HCT116 (cell line): Measurements from ENCODE around the gene CDH23. TPM values are rescaled to one million over a fixed set of nuclear protein-coding genes. Genes with fewer than 3 reads are reported as not detected.

Source experiments
- ATAC-seq: fragments of 200-7000 bp; cut with Tn5 transposase; 2 replicates; pipeline ENCODE4 v1.9.1; 2020; ENCODE audit warnings: mild to moderate bottlenecking, moderate library complexity
- BruUV-seq: library from RNA; stranded (reverse); fragments of 400-500 nt; replicated peaks from 2 replicates; lab custom pipeline; 2021; lab: Mats Ljungman, UMichigan
- CTCF ChIA-PET: fragments of 300-600 bp; sonication (Branson Sonifier 250); formaldehyde crosslinking; loops from one replicate; lab custom pipeline; 2021; ENCODE audit warnings: antibody characterized with exemption; lab: Charles Lee
- POLR2A ChIA-PET: fragments of 300-600, 350-600 bp; sonication (Branson Sonifier 250); formaldehyde crosslinking; loops from one replicate; lab custom pipeline; 2021; ENCODE audit warnings: antibody characterized with exemption; lab: Charles Lee
- RAD21 ChIA-PET, 2 experiments: fragments of 300-600 bp; sonication (Branson Sonifier 250); formaldehyde crosslinking; loops; one replicate each; lab custom pipeline; 2023; ENCODE audit warnings: low total read pairs in 2 of 2; ENCODE audit not compliant: uncharacterized antibody in 2 of 2, unreplicated experiment in 2 of 2, low non-redundant PET in 1 of 2; lab: Charles Lee
- DNase-seq: peaks from one replicate; pipeline ENCODE4 v3.0.0-alpha.2; 2010; ENCODE audit warnings: low read depth, low spot score
- H2AFZ ChIP-seq: fragments of 200-600 bp; shearing (Covaris generic), sonication (generic); 2 replicates; pipeline ENCODE4 v1.6.1; 2017; ENCODE audit warnings: low read depth, mixed run types, mixed read lengths, antibody characterized with exemption, low read length; ENCODE audit not compliant: poor library complexity, severe bottlenecking
- H3K27ac ChIP-seq: 2 replicates; pipeline ENCODE4 v1.5.1; 2012; ENCODE audit warnings: low read depth, low read length
- H3K27me3 ChIP-seq: fragments of 200-600 bp; sonication (generic); 2 replicates; pipeline ENCODE4 v1.6.1; 2016; ENCODE audit warnings: mixed run types, low read length, mixed read lengths; ENCODE audit not compliant: insufficient read depth
- H3K36me3 ChIP-seq, 2 experiments: fragments of 200-500 bp in 1 of 2; fragments of 200-600 bp in 1 of 2; sonication (Bioruptor generic) in 1 of 2; sonication (generic) in 1 of 2; 2 replicates each; pipeline versions ENCODE4 v1.5.1 to v1.6.1; 2014 to 2016; ENCODE audit warnings: low read length in 2 of 2, inconsistent platforms in 1 of 2, mixed read lengths in 1 of 2, mixed run types in 1 of 2; ENCODE audit not compliant: insufficient read depth in 2 of 2, control insufficient read depth in 1 of 2
- H3K4me1 ChIP-seq, 2 experiments: fragments of 200-600 bp in 1 of 2; sonication (generic) in 1 of 2; 2 replicates each; pipeline versions ENCODE4 v1.5.1 to v1.6.1; 2012 to 2017; ENCODE audit warnings: low read length in 2 of 2, inconsistent platforms in 1 of 2, mild to moderate bottlenecking in 1 of 2, mixed read lengths in 1 of 2, mixed run types in 1 of 2, moderate library complexity in 1 of 2; ENCODE audit not compliant: insufficient read depth in 2 of 2, control insufficient read depth in 1 of 2
- H3K4me2 ChIP-seq: fragments of 200-600 bp; sonication (generic); 2 replicates; pipeline ENCODE4 v1.6.1; 2017; ENCODE audit warnings: mixed run types, low read length, mixed read lengths
- H3K4me3 ChIP-seq, 2 experiments: fragments of 200-600 bp in 1 of 2; sonication (generic) in 1 of 2; replicated peaks in 1 of 2; 2 replicates each; pipeline ENCODE4 v1.5.1; 2011 to 2016; ENCODE audit warnings: low read length in 2 of 2, control low read depth in 1 of 2, low read depth in 1 of 2, mild to moderate bottlenecking in 1 of 2, mixed read lengths in 1 of 2, mixed run types in 1 of 2
- H3K79me2 ChIP-seq: fragments of 200-600 bp; sonication (generic); 2 replicates; pipeline ENCODE4 v1.6.1; 2017; ENCODE audit warnings: mild to moderate bottlenecking, mixed run types, low read length, moderate library complexity, mixed read lengths; ENCODE audit not compliant: insufficient read depth
- H3K9ac ChIP-seq: fragments of 200-600 bp; sonication (generic); 2 replicates; pipeline ENCODE4 v1.6.1; 2016; ENCODE audit warnings: low read length, mixed read lengths
- H3K9me2 ChIP-seq: fragments of 200-600 bp; sonication (generic), shearing (Covaris generic); 2 replicates; pipeline ENCODE4 v1.6.1; 2017; ENCODE audit warnings: mixed run types, mild to moderate bottlenecking, moderate library complexity; ENCODE audit not compliant: insufficient read depth
- H3K9me3 ChIP-seq, 2 experiments: fragments of 200-500 bp in 1 of 2; fragments of 200-600 bp in 1 of 2; sonication (Bioruptor generic) in 1 of 2; sonication (generic) in 1 of 2; 2 replicates each; pipeline ENCODE4 v1.6.1; 2014 to 2017; ENCODE audit warnings: low read length in 2 of 2, mixed read lengths in 2 of 2, inconsistent platforms in 1 of 2, low read depth in 1 of 2, mild to moderate bottlenecking in 1 of 2, mixed run types in 1 of 2, moderate library complexity in 1 of 2; ENCODE audit not compliant: control insufficient read depth in 1 of 2, insufficient read depth in 1 of 2
- H4K20me1 ChIP-seq: fragments of 200-600 bp; sonication (generic), shearing (Covaris generic); 2 replicates; pipeline ENCODE4 v1.6.1; 2017; ENCODE audit warnings: mixed run types, mild to moderate bottlenecking, moderate library complexity; ENCODE audit not compliant: insufficient read depth
- CEBPB ChIP-seq: IDR thresholded peaks from 2 replicates; pipeline ENCODE4 v1.6.1; 2012; ENCODE audit warnings: low read depth
- ELF1 ChIP-seq: IDR thresholded peaks from 2 replicates; pipeline ENCODE4 v1.6.1; 2012; ENCODE audit warnings: low read depth, borderline replicate concordance
- EZH2 ChIP-seq: fragments of 200-600 bp; sonication (generic); IDR thresholded peaks from 2 replicates; pipeline ENCODE4 v1.6.1; 2017; ENCODE audit warnings: antibody characterized with exemption, mixed run types
- EZH2phosphoT487 ChIP-seq: fragments of 200-600 bp; IDR thresholded peaks from 2 replicates; pipeline ENCODE4 v1.6.1; 2018; ENCODE audit warnings: antibody characterized with exemption, borderline replicate concordance
- FOSL1 ChIP-seq: IDR thresholded peaks from 2 replicates; pipeline ENCODE4 v1.6.1; 2012; ENCODE audit warnings: low read depth
- JUND ChIP-seq: IDR thresholded peaks from 2 replicates; pipeline ENCODE4 v1.6.1; 2012
- MAX ChIP-seq: IDR thresholded peaks from 2 replicates; pipeline ENCODE4 v1.6.1; 2012
- RAD21 ChIP-seq: IDR thresholded peaks from 2 replicates; pipeline ENCODE4 v1.6.1; 2012; ENCODE audit warnings: low read depth, mild to moderate bottlenecking
- SIN3A ChIP-seq: IDR thresholded peaks from 2 replicates; pipeline ENCODE4 v1.6.1; 2012; ENCODE audit warnings: low read depth
- SP1 ChIP-seq: IDR thresholded peaks from 2 replicates; pipeline ENCODE4 v1.6.1; 2012; ENCODE audit warnings: low read depth
- SRF ChIP-seq: IDR thresholded peaks from 2 replicates; pipeline ENCODE4 v1.6.1; 2012; ENCODE audit warnings: low read depth
- TCF7L2 ChIP-seq: IDR thresholded peaks from 2 replicates; pipeline ENCODE4 v1.7.0; 2011; ENCODE audit warnings: borderline replicate concordance, inconsistent platforms; ENCODE audit not compliant: insufficient read depth, insufficient read length; ENCODE audit errors: extremely low read depth
- YY1 ChIP-seq: IDR thresholded peaks from 2 replicates; pipeline ENCODE4 v1.6.1; 2011; ENCODE audit warnings: low read length, low read depth, moderate library complexity, mild to moderate bottlenecking; ENCODE audit not compliant: insufficient replicate concordance; ENCODE audit errors: extremely low read depth
- ZBTB33 ChIP-seq: IDR thresholded peaks from 2 replicates; pipeline ENCODE4 v1.6.1; 2011; ENCODE audit warnings: mild to moderate bottlenecking, low read length, moderate library complexity; ENCODE audit not compliant: insufficient replicate concordance; ENCODE audit errors: extremely low read depth
- ZFX ChIP-seq: fragments of 450-650 bp; IDR thresholded peaks from 2 replicates; pipeline ENCODE4 v1.6.1; 2017
- ZNF274 ChIP-seq: fragments of 200-500 bp; sonication (Bioruptor generic); IDR thresholded peaks from 2 replicates; pipeline ENCODE4 v1.6.1; 2014; ENCODE audit warnings: mild to moderate bottlenecking, low read depth, low read length, inconsistent platforms
- intact Hi-C: fragments of 100-400 bp; cut with micrococcal nuclease; formaldehyde crosslinking; loops from 2 replicates; pipeline ENCODE4 v1.10.0; 2022
- total RNA-seq: library from RNA; stranded (reverse); gene quantifications from one replicate; pipeline ENCODE4 v1.2.1, GENCODE V29; 2021; ENCODE audit not compliant: unreplicated experiment
- TF ChIP-seq, protein P1 (sequence below): IDR thresholded peaks from 2 replicates; pipeline ENCODE4 v1.6.1; 2012; ENCODE audit warnings: low read depth
- TF ChIP-seq, protein P2 (sequence below), 3 experiments: fragments of 200-600 bp in 1 of 3; sonication (generic) in 1 of 3; IDR thresholded peaks in 2 of 3; conservative IDR thresholded peaks in 1 of 3; 2 replicates each; pipeline ENCODE4 v1.5.1; 2012 to 2017; ENCODE audit warnings: low read depth in 2 of 3, low read length in 2 of 3, antibody characterized with exemption in 1 of 3, borderline replicate concordance in 1 of 3, control low read depth in 1 of 3, mild to moderate bottlenecking in 1 of 3, mixed read lengths in 1 of 3, mixed run types in 1 of 3, moderate library complexity in 1 of 3; ENCODE audit not compliant: insufficient read depth in 1 of 3

CDH23 gene
- total RNA-seq, 1 experiment from 2014 or later = not detected

DNA sequence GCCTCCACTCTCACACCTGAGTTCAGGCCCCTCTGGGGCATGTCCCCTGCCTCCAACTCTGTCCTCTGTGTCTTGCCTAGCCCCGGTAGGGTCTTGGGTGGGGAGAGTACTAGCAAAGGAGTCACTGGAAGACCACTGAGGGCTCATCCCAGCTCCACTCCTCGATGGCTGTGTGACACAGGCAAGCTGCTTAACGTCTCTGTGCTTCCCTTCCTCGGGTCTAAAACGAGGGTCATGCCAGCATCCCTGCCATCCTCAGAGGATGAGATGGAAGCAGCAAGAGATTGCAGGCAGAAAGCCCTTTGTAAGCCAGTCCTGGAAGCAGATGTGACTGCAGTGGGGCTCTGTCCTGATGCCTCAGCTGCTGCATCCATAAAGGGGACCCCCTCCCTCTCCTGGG, 338.1 kb downstream of the CDH23 start:
- POLR2A ChIA-PET = no interaction called here
- TF ChIP-seq CEBPB (no peak), SRF (no peak), JUND (no peak), TCF7L2 (no peak), ZFX (no peak), SIN3A (no peak), YY1 (no peak), MAX (no peak), ZNF274 (no peak), SP1 (no peak), ZBTB33 (no peak), EZH2 (no peak), EZH2phosphoT487 (no peak), FOSL1 (no peak), ELF1 (no peak), RAD21 (no peak)
- TF ChIP-seq, protein P1, sequence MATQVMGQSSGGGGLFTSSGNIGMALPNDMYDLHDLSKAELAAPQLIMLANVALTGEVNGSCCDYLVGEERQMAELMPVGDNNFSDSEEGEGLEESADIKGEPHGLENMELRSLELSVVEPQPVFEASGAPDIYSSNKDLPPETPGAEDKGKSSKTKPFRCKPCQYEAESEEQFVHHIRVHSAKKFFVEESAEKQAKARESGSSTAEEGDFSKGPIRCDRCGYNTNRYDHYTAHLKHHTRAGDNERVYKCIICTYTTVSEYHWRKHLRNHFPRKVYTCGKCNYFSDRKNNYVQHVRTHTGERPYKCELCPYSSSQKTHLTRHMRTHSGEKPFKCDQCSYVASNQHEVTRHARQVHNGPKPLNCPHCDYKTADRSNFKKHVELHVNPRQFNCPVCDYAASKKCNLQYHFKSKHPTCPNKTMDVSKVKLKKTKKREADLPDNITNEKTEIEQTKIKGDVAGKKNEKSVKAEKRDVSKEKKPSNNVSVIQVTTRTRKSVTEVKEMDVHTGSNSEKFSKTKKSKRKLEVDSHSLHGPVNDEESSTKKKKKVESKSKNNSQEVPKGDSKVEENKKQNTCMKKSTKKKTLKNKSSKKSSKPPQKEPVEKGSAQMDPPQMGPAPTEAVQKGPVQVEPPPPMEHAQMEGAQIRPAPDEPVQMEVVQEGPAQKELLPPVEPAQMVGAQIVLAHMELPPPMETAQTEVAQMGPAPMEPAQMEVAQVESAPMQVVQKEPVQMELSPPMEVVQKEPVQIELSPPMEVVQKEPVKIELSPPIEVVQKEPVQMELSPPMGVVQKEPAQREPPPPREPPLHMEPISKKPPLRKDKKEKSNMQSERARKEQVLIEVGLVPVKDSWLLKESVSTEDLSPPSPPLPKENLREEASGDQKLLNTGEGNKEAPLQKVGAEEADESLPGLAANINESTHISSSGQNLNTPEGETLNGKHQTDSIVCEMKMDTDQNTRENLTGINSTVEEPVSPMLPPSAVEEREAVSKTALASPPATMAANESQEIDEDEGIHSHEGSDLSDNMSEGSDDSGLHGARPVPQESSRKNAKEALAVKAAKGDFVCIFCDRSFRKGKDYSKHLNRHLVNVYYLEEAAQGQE = no peak
- TF ChIP-seq, protein P2, sequence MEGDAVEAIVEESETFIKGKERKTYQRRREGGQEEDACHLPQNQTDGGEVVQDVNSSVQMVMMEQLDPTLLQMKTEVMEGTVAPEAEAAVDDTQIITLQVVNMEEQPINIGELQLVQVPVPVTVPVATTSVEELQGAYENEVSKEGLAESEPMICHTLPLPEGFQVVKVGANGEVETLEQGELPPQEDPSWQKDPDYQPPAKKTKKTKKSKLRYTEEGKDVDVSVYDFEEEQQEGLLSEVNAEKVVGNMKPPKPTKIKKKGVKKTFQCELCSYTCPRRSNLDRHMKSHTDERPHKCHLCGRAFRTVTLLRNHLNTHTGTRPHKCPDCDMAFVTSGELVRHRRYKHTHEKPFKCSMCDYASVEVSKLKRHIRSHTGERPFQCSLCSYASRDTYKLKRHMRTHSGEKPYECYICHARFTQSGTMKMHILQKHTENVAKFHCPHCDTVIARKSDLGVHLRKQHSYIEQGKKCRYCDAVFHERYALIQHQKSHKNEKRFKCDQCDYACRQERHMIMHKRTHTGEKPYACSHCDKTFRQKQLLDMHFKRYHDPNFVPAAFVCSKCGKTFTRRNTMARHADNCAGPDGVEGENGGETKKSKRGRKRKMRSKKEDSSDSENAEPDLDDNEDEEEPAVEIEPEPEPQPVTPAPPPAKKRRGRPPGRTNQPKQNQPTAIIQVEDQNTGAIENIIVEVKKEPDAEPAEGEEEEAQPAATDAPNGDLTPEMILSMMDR (IDR thresholded peaks at IDR 0.05 in 2 of 3, conservative IDR thresholded peaks at IDR 0.05 in 1 of 3; ENCODE audit: borderline replicate concordance in 1 of 3, insufficient read depth in 1 of 3, low read depth in 2 of 3, low read length in 2 of 3) = no peak
- TF ChIP-seq, all 23 proteins: peak for 0
- Histone ChIP-seq H4K20me1 (no peaks in the 10 kb centered on the region), H3K4me2 (no peak overlapping the region), H2AFZ (no peak overlapping the region), H3K9me3 (no peaks in the 10 kb centered on the region), H3K36me3 (no peaks in the 10 kb centered on the region), H3K4me1 (peaks cover 12 to 19% of the 10 kb centered on the region in 2 experiments; a peak in 3 of 4 replicates), H3K9ac (no peak overlapping the region), H3K9me2 (no peaks in the 10 kb centered on the region), H3K79me2 (no peaks in the 10 kb centered on the region), H3K4me3 (no peak overlapping the region), H3K27me3 (no peaks in the 10 kb centered on the region), H3K27ac (no peak overlapping the region)
- no TSS peak for BruUV-seq
- intact Hi-C loops = no loop called here
- ATAC-seq = no peak
- CTCF ChIA-PET = no interaction called here
- RAD21 ChIA-PET = no interaction called here
- no peak for DNase-seq
